Chondrocyte (in vitro differentiated cells): ENCODE data around the gene RHOXF1. TPM values are rescaled to one million over a fixed set of nuclear protein-coding genes. Genes with fewer than 3 reads are reported as not detected.
"Not testable (repeated sequence)": the region's sequence is repeated elsewhere in the genome, so short reads cannot be mapped to it uniquely, and the experiment has no call there.

ENCODE experiments used
- DNase-seq: peaks from one replicate; pipeline ENCODE4 v3.0.0; 2021; ENCODE audit warnings: mixed read lengths, low spot score
- H3K27ac Mint-ChIP-seq: one replicate; pipeline ENCODE4 v1.8.0; 2021; ENCODE audit warnings: mild to moderate bottlenecking, moderate library complexity, mixed read lengths; ENCODE audit not compliant: unreplicated experiment
- H3K27me3 Mint-ChIP-seq: 2 replicates; pipeline ENCODE4 v1.8.0; 2021; ENCODE audit warnings: low read depth, mixed read lengths
- H3K36me3 Mint-ChIP-seq: 2 replicates; pipeline ENCODE4 v1.8.0; 2021; ENCODE audit warnings: low read depth, mixed read lengths
- H3K4me1 Mint-ChIP-seq: 2 replicates; pipeline ENCODE4 v1.8.0; 2021; ENCODE audit warnings: low read depth, mild to moderate bottlenecking, mixed read lengths
- H3K4me3 Mint-ChIP-seq: one replicate; pipeline ENCODE4 v1.8.0; 2021; ENCODE audit warnings: mild to moderate bottlenecking, moderate library complexity, mixed read lengths; ENCODE audit not compliant: unreplicated experiment
- H3K9me3 Mint-ChIP-seq: 2 replicates; pipeline ENCODE4 v1.8.0; 2021; ENCODE audit warnings: low read depth, mixed read lengths
- CTCF ChIP-seq: fragments of 200-600 bp; sonication (generic); IDR thresholded peaks from 2 replicates; pipeline ENCODE4 v1.5.0; 2021; ENCODE audit warnings: antibody characterized with exemption, mild to moderate bottlenecking, moderate library complexity
- total RNA-seq: library from RNA; stranded (reverse); gene quantifications from 3 replicates; pipeline ENCODE4 v1.2.1, GENCODE V29; 2021

RHOXF1 gene
- total RNA-seq, 1 donor from 2014 or later, result not detected

GRCh38 chrX:120144178-120144844 lies 28.6 kb upstream of the RHOXF1 start:
- no peak for TF ChIP-seq CTCF
- H3K4me1 Mint-ChIP-seq, result no peaks in the 10 kb centered on the region
- peaks cover 3% of the 10 kb centered on the region for H3K36me3 Mint-ChIP-seq
- peaks cover 2% of the 10 kb centered on the region for H3K27me3 Mint-ChIP-seq
- no peak for DNase-seq
- no peak overlapping the region for H3K27ac Mint-ChIP-seq
- no peak overlapping the region for H3K4me3 Mint-ChIP-seq
- H3K9me3 Mint-ChIP-seq, result peaks cover 5% of the 10 kb centered on the region

GRCh38 chrX:120140293-120140981 lies 24.7 kb upstream of the RHOXF1 start:
- Mint-ChIP-seq H3K4me3 (no peak overlapping the region), H3K36me3 (no peaks in the 10 kb centered on the region), H3K27me3 (peaks cover 2% of the 10 kb centered on the region), H3K27ac (no peak overlapping the region), H3K9me3 (no peaks in the 10 kb centered on the region), H3K4me1 (no peaks in the 10 kb centered on the region)
- no peak for TF ChIP-seq CTCF
- no peak for DNase-seq

DNA sequence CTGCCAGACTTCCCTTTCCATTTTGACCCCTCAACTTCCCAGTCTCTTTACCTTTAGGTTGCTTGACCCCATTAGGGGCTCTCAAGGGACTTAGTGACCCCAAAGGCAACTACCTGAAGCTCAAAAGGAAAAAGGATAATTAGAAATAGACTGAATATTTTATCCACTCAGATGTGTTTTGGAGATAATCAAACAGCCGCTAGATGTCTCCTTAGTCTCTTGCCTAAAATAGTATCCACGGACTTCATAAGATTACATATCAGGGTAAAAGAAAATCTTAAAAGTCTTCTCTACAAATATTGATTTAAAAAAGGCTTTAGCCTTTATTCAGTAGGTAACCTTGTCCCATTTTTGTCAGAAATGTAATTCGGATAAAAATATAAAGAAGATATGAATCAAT lies 21.7 kb upstream of the RHOXF1 start:
- Mint-ChIP-seq H3K4me1 (no peaks in the 10 kb centered on the region), H3K27me3 (peaks cover 2% of the 10 kb centered on the region), H3K4me3 (no peak overlapping the region), H3K9me3 (no peaks in the 10 kb centered on the region), H3K36me3 (no peaks in the 10 kb centered on the region), H3K27ac (no peak overlapping the region)
- TF ChIP-seq CTCF, result no peak
- DNase-seq, result no peak

DNA sequence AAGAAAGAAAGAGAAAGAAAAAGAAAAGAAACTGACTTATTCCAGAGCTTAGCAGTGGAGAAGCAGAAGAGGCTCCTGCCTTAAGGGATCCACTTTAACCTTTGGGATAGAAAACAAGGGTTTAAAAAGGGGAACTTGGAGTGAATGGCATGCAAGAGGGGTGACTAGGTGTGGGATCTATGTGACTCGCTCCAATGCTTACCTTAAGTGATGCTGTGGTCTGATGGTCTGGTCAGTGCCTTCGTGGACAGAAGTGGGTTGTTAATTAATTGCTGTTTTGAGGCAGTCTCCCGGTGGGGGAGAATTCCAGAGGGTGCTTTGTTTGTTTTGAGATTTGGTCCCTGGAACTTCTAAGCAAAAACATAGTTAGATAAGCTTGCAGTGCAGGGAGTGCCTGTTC lies 21.1 kb upstream of the RHOXF1 start:
- Mint-ChIP-seq H3K27ac (no peak overlapping the region), H3K4me1 (no peaks in the 10 kb centered on the region), H3K36me3 (no peaks in the 10 kb centered on the region), H3K4me3 (no peak overlapping the region), H3K27me3 (peaks cover 2% of the 10 kb centered on the region), H3K9me3 (no peaks in the 10 kb centered on the region)
- no peak for TF ChIP-seq CTCF
- no peak for DNase-seq

DNA sequence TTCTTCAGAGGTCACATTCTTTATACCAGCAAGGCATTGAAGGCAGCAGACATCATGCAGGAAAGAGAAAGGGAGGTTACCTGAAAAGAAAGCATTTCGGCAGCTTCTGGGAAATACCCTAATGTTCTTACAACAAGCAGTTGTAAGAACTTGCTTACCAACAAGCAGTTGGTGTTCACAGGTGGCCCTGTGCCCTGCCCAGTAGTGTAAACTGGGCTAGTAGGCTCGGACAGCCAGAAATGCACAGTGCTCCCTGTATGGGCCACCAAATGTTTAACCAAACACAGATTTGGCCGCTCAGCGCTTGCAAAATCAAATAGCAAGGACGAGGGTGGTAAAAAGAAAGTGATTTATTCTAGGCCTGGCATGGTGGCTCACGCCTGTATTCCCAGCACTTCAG lies 20.4 kb upstream of the RHOXF1 start:
- Mint-ChIP-seq H3K9me3 (no peaks in the 10 kb centered on the region), H3K4me3 (no peak overlapping the region), H3K36me3 (no peaks in the 10 kb centered on the region), H3K27ac (no peak overlapping the region), H3K4me1 (no peaks in the 10 kb centered on the region), H3K27me3 (peaks cover 2% of the 10 kb centered on the region)
- TF ChIP-seq CTCF, result no peak
- no peak for DNase-seq

DNA sequence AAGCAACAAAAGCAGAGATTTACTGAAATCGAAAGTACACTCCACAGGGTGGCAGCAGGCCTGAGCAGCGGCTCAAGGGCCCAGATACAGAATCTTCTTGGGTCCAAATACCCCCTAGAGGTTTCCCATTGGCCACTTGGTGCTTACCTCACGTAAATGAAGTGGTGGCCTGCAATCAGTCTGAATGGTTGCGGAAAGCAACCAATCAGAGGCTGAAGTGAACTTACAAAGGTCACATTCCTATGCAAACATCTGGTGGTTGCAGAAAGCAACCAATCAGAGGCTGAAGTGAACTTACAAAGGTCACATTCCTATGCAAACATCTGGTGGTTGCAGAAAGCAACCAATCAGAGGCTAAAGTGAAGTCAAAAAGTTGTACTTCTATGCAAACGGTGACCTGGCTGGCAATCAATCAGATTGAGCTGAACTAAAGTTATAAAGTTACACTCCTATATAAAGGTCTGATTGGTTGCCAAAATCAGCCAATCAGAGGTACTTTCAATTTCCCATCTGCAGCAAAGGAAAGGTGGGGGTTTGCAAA lies 12.7 kb upstream of the RHOXF1 start:
- not testable (repeated sequence) for H3K36me3 Mint-ChIP-seq, H3K27ac Mint-ChIP-seq, H3K4me3 Mint-ChIP-seq, DNase-seq, H3K27me3 Mint-ChIP-seq, H3K4me1 Mint-ChIP-seq, H3K9me3 Mint-ChIP-seq
